Stomach smooth muscle (tissue), 2 donors: ENCODE results near the gene KIF6.

Source experiments
- H3K27ac ChIP-seq: one replicate; pipeline ENCODE4 v1.7.0; 2013; ENCODE audit warnings: mild to moderate bottlenecking, low read length, inconsistent platforms
- H3K27me3 ChIP-seq, 2 donors: one replicate each; pipeline ENCODE4 v1.7.0; 2013; ENCODE audit warnings: low read length in 2 of 2; ENCODE audit not compliant: insufficient read depth in 2 of 2, control insufficient read depth in 1 of 2
- H3K36me3 ChIP-seq, 2 donors: one replicate each; pipeline ENCODE4 v1.7.0; 2013; ENCODE audit warnings: low read length in 2 of 2; ENCODE audit not compliant: control insufficient read depth in 2 of 2, insufficient read depth in 2 of 2
- H3K4me1 ChIP-seq: one replicate; pipeline ENCODE4 v1.7.0; 2013; ENCODE audit warnings: low read length; ENCODE audit not compliant: control insufficient read depth, insufficient read depth
- H3K4me3 ChIP-seq, 2 donors: one replicate each; pipeline ENCODE4 v1.7.0; 2013; ENCODE audit warnings: low read length in 2 of 2
- H3K9ac ChIP-seq, 2 donors: one replicate each; pipeline ENCODE4 v1.7.0; 2013; ENCODE audit warnings: low read length in 2 of 2, mild to moderate bottlenecking in 1 of 2
- H3K9me3 ChIP-seq, 2 donors: one replicate each; pipeline ENCODE4 v1.7.0; 2013; ENCODE audit warnings: low read length in 2 of 2; ENCODE audit not compliant: control insufficient read depth in 2 of 2
- donor health status: healthy.
- donor health status: Pancreatic carcinoma.

Gene KIF6

GRCh38 chr6:39476670-39477069 is 248.5 kb downstream of the KIF6 start:
- Histone ChIP-seq H3K36me3 (no peaks in the 10 kb centered on the region), H3K4me3 (no peak overlapping the region), H3K9ac (no peak overlapping the region), H3K4me1 (no peaks in the 10 kb centered on the region), H3K27ac (no peak overlapping the region), H3K9me3 (peaks cover 0 to 3% of the 10 kb centered on the region in 2 donors), H3K27me3 (no peaks in the 10 kb centered on the region)

- Histone ChIP-seq H3K27me3 (no peaks in the 10 kb centered on the region), H3K4me1 (no peaks in the 10 kb centered on the region), H3K9me3 (peaks cover 0 to 3% of the 10 kb centered on the region in 2 donors), H3K36me3 (no peaks in the 10 kb centered on the region), H3K4me3 (no peak overlapping the region), H3K9ac (no peak overlapping the region), H3K27ac (no peak overlapping the region)
These were observed 249.1 kb downstream of the KIF6 start for GRCh38 chr6:39476151-39476550.

- Histone ChIP-seq H3K9ac (no peak overlapping the region), H3K27me3 (no peaks in the 10 kb centered on the region), H3K27ac (no peak overlapping the region), H3K9me3 (peaks cover 0 to 3% of the 10 kb centered on the region in 2 donors), H3K4me3 (no peak overlapping the region), H3K4me1 (no peaks in the 10 kb centered on the region), H3K36me3 (no peaks in the 10 kb centered on the region)
These were observed 253.1 kb downstream of the KIF6 start for GRCh38 chr6:39471954-39472659.

GRCh38 chr6:39470506-39470905 is 254.7 kb downstream of the KIF6 start:
- H3K27me3 ChIP-seq = no peaks in the 10 kb centered on the region
- no peak overlapping the region for H3K27ac ChIP-seq
- no peak overlapping the region for H3K4me3 ChIP-seq
- H3K4me1 ChIP-seq = no peaks in the 10 kb centered on the region
- H3K36me3 ChIP-seq = no peaks in the 10 kb centered on the region
- H3K9me3 ChIP-seq = peaks cover 0 to 1% of the 10 kb centered on the region in 2 donors
- no peak overlapping the region for H3K9ac ChIP-seq

GRCh38 chr6:39468385-39468784 is 256.8 kb downstream of the KIF6 start:
- no peaks in the 10 kb centered on the region for H3K36me3 ChIP-seq
- no peaks in the 10 kb centered on the region for H3K4me1 ChIP-seq
- no peaks in the 10 kb centered on the region for H3K9me3 ChIP-seq
- H3K27me3 ChIP-seq = no peaks in the 10 kb centered on the region
- H3K4me3 ChIP-seq = no peak overlapping the region
- H3K27ac ChIP-seq = no peak overlapping the region
- H3K9ac ChIP-seq = no peak overlapping the region

GRCh38 chr6:39466631-39467030 is 258.6 kb downstream of the KIF6 start:
- Histone ChIP-seq H3K27ac (no peak overlapping the region), H3K9ac (no peak overlapping the region), H3K4me1 (no peaks in the 10 kb centered on the region), H3K27me3 (no peaks in the 10 kb centered on the region), H3K4me3 (no peak overlapping the region), H3K9me3 (no peaks in the 10 kb centered on the region), H3K36me3 (no peaks in the 10 kb centered on the region)

- no peak overlapping the region for H3K9ac ChIP-seq
- H3K4me1 ChIP-seq = no peaks in the 10 kb centered on the region
- no peaks in the 10 kb centered on the region for H3K36me3 ChIP-seq
- H3K27ac ChIP-seq = no peak overlapping the region
- no peaks in the 10 kb centered on the region for H3K9me3 ChIP-seq
- H3K27me3 ChIP-seq = no peaks in the 10 kb centered on the region
- H3K4me3 ChIP-seq = no peak overlapping the region
These were observed 259.7 kb downstream of the KIF6 start for GRCh38 chr6:39465539-39465938.

- Histone ChIP-seq H3K9me3 (no peaks in the 10 kb centered on the region), H3K27me3 (no peaks in the 10 kb centered on the region), H3K36me3 (no peaks in the 10 kb centered on the region), H3K4me1 (no peaks in the 10 kb centered on the region), H3K27ac (no peak overlapping the region), H3K9ac (no peak overlapping the region), H3K4me3 (no peak overlapping the region)
These were observed 261.1 kb downstream of the KIF6 start for GRCh38 chr6:39464067-39464466.

GRCh38 chr6:39453956-39454524 is 271.2 kb downstream of the KIF6 start:
- Histone ChIP-seq H3K27ac (no peak overlapping the region), H3K27me3 (no peaks in the 10 kb centered on the region), H3K4me1 (no peaks in the 10 kb centered on the region), H3K4me3 (no peak overlapping the region), H3K9me3 (no peaks in the 10 kb centered on the region), H3K9ac (no peak overlapping the region), H3K36me3 (no peaks in the 10 kb centered on the region)

GRCh38 chr6:39453241-39453640 is 272.0 kb downstream of the KIF6 start:
- H3K9ac ChIP-seq = no peak overlapping the region
- no peaks in the 10 kb centered on the region for H3K4me1 ChIP-seq
- H3K27me3 ChIP-seq = no peaks in the 10 kb centered on the region
- H3K9me3 ChIP-seq = no peaks in the 10 kb centered on the region
- H3K4me3 ChIP-seq = no peak overlapping the region
- no peak overlapping the region for H3K27ac ChIP-seq
- no peaks in the 10 kb centered on the region for H3K36me3 ChIP-seq
